Stimulated activated CD4-positive, alpha-beta T cell treated with anti-CD3 and anti-CD28 coated beads, Interleukin-4, amount 100 ng/mL, for 4 hours (primary cell): ENCODE data around the gene SPRED1.
A peak's percentile ranks its signal among the peaks of the same experiment; 100 is the strongest.

Source experiments
- DNase-seq, 2 experiments: peaks; one replicate each; pipeline ENCODE4 v3.0.0-alpha.2; 2020

Gene SPRED1

DNA sequence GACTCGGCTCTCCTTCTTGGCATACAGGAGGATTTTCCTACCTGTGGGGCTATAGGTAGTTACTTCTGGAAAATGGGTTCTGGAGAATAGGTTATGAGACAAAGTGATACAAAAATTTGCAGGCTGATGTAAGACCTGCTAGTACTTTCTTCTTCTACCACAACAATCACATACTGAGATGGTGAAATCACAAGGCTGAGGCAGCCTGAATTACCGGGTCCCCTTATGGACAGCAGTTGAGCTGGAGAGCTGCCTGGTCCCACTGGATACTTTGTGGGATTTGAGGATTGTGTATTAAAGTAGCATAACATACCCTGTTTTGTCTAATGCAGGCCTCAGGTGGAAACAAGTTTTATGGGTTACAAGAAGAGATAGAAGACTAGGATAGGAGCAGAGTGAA, 114.8 kb downstream of the SPRED1 start:
- DNase-seq, result no peak

DNA sequence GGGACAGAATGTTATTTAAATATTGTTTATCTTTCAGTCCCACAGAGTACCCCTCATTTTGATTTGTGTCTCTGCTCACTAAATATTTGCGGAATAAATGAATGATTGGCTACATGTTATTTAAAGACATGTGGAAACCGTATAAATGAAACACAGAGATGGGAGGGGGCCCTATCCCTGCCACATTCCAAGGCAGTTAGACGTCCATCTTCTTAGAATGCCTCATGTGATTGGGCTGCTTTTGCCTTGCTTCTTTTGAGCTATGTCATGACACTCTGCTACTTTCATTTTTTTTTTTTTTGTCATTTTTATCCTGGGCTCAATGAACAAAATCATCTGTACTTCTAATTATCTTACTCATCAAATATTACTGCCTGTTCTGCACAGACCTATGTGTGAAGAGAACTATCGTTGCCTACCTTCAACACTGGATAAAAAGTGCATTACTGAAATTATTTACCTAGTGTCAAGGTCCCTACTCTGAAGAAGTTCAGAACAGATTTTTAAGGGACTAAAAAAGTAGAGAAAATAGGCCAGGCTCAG, 117.4 kb downstream of the SPRED1 start:
- DNase-seq, result no peak

DNA sequence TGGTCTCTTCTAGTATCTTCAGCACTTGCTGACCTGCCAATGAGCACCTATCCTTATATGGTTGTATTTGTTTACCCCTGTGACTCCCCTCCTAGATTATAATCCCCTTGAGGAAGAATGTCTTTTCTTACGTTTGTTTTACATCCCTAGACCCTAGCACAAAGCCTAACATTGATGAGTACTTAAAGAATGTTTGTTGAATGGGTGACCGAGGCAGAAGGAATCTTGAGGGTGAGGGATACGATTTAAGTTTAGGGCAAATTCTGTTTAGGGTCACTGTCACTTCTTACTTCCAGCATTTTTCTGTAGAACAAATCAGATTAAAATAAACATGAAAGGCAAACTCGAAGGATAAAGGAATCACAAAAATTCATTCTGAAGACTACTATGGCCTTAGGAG, 120.4 kb downstream of the SPRED1 start:
- DNase-seq, result no peak

DNA sequence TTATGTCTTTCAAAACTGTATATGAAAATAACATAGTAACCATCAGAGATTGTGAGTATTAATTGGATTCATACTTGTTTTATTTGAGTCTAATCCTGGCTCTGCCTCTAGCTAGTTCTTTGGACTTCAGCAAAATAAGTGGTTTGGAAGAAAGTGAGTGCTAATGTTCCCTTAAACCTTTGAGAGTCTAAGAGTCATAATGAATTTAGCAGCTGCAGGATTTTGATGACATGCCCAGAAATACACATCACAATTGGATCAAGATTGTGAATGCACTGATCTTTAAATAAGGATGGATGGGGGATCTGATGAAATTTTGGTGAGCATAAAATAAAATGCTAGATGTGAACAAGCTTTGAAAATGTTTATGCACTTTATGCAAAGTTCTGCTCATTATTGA, 121.4 kb downstream of the SPRED1 start:
- DNase-seq, result no peak

DNA sequence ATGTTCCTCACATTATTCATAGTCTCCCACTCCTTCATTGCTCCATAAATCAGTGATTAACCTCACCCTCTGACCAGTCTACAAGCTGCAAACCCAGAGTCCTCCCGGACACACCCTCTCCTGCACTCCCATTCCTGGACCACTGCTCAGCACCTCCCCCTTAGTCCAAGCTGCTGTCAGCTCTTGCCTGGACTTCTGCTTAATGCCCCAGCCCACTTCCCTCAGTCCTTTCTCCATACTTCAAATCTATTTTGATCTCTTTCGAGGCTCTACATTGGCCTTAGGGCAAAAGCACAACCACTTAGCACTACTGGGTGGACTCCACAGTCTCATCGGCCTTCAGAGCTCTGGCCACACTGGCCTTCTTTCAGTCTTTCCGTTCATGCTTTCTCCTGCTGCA, 121.9 kb downstream of the SPRED1 start:
- DNase-seq, result no peak

DNA sequence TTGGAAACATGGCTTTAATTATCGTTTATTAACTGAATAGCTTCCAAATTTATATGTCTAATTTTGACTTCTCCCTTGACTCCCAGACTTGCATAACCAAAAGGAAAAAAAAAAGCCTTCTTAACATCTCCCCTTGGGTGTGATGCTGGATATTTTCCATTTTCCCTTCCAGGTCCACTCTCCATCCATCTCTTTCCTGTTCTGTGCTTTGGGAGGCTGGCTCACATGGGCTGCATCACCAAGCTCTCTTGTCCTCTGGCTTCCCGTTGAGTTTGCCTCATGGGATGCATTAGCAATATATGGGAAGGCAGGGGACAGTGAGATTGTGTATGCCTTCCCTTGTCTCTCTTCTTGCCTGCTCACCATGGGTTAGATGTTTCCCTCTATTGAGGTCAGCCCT, 123.4 kb downstream of the SPRED1 start:
- DNase-seq, result no peak

DNA sequence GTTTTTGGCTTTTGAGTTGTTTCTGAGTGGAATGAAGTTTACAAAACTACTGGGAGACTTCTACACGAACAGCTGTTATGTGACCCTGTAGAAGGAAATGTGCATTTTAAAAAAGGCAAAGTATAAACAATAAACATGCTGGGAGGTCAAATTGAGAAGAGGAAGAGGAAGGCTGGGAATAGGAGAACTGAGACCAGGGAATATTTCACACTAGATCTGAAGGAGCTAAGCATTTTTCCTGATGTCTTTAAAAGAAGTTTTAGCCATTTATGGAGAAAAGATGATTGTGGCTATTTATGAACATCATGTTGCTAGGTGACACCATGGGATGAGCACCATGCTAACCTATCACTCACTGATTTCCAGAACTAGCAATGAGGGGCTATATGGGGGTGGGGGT, 125.0 kb downstream of the SPRED1 start:
- no peak for DNase-seq

DNA sequence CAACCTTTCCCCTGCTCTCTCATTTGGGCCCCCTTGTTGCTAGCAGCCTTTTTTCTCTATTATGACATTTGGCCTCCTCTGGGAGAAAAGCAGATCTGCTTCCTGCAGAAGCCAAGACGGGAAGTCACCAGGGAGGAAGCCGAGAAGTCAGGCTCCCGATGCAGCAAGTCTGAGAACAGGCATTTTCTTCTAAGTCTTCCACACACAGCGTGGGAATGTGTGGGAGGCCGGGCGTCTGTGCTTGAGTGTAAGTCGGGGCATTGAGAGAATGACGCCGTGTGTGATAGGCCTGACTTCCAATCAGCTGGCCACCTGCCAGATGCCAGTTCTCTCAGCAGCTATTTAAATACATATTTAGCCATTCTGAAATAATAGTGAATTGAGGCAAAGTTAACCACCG, 125.5 kb downstream of the SPRED1 start:
- DNase-seq, result no peak

DNA sequence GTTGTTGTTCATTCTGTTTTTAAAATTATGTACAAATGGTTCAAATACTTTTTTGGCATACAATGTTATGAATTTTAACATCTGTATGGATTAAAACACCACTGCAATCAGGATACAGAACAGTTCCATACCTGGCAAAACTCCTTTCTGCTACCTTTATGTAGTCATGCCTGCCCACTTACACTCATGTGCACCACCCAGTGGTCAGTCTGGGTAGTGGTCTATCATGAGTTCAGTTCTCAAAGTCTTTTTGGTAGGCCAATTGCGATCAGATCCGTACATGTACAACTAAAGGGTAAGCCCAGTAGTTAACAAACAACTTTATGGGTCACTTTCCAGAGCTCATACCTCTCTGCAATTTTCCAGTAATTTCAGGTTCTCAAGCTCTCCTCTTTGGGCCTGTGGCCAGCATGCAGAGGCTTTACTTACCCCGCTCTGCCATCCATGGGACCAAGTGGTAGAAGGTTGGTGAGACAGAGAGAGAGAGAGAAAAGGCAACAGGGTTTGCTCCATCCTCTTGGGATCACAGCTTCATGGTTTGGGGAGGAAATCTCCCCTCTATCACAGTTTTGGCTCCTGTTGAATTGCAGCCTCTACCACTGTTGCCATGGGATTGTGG, 137.4 kb downstream of the SPRED1 start:
- DNase-seq, result peak; percentile 28 to 56

DNA sequence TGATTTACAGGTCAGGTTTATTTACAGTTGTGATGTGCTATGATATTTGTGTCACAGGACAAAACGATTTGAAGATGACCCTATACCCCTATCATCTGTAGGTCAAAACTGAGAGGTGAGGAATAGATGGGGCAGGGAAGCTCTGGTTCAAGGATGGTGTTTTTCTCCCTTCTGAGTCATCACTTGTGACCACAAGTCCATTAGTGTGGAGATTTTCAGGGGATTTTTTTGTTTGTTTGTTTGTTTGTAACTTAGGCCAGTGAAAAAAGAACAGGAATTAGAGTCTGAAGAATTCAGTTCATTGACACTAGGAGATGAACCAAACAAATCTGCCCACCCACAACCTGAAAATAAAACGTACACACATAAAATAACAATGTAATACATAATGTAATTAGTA, 138.6 kb downstream of the SPRED1 start:
- DNase-seq, result no peak

DNA sequence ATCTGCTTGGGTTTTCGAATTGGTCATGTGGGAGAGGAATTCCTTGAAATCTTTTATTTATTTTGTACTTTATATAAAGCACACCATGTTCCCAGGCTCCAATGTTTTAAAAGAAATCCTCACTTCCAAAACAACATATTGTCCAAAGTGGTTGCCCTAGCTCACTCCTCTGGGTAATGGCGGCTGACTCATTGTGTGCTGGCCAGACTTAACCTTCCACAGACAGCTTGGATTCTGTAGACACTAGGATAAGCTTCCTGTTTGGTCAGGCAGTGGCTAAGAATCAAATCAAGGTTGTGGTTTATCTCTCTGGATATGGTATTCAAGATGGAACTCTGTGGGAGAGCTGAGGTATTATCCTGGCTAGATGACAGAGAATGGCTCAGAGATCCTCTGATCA, 145.5 kb downstream of the SPRED1 start:
- no peak for DNase-seq

DNA sequence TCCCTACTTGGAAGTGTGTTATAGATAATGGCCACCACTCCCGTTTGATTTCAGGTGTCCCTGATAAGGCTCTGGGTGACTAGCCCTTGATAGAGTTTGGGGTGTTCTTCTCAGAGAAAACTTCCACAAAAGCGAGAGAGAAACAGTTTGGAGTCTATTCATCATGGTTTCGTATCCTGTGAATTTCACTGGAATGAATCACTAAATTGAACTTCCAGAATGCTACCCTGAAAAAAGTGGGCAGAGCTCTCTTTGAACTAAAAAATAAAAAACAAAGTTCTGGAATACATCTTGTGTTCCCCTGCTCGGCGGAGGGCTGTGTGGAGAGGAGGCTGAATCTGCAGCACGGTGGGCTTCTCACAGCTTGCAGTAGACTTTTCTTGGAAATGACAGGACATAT, 148.5 kb downstream of the SPRED1 start:
- no peak for DNase-seq

DNA sequence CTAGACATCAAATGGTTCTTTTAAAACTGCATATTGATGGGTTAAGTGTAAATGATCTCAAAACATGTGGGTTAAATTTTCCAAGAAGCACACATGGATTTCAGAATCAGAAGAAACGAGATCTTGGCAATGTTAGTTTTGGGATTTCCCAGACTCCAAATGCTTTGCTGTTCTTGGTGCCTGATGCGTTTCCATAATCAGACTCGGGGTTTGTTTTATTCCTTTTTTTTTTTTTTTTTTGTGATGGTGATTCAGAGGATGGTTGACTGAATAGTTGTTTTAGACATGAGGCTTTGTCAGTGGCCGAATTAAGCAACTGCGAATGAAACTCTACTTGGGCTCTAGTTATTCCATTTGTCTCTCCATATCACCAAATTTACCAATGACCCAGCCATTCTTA, 149.1 kb downstream of the SPRED1 start:
- no peak for DNase-seq

DNA sequence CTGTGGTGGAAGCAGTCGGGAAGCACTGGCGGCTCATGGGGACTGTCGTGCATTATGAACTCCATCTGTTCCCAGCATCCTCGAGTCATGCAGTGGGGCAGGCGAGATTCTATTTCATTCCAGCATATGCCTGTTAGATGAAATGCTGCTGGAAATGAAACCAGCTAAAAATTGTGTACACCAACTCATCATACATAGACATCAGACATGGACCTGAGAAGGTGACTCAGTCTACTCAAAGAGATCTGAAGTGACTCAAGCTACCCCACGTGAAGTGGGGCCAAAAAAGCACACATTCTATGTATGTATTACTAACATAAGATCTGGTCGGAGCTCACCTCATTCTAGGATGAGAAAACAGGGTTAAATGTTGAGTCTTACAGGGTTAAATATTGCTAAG, 153.8 kb downstream of the SPRED1 start:
- DNase-seq, result no peak
